Loucy (cell line): ENCODE results near the gene APBA1.

ENCODE experiments used
- H2AFZ ChIP-seq: fragments of 200-600 bp; sonication (generic); 2 replicates; pipeline ENCODE4 v1.6.0; 2016; ENCODE audit warnings: antibody characterized with exemption, mild to moderate bottlenecking, low read length, moderate library complexity
- H3F3A ChIP-seq: fragments of 200-600 bp; 2 replicates; pipeline ENCODE4 v1.6.0; 2016; ENCODE audit warnings: antibody characterized with exemption, low read depth, mild to moderate bottlenecking
- H3K27me3 ChIP-seq: fragments of 200-600 bp; sonication (generic); 2 replicates; pipeline ENCODE4 v1.6.1; 2014; ENCODE audit warnings: low read length, mild to moderate bottlenecking; ENCODE audit not compliant: insufficient read depth, poor library complexity, severe bottlenecking
- H3K36me3 ChIP-seq: fragments of 200-600 bp; sonication (generic); 2 replicates; pipeline ENCODE4 v1.6.1; 2016; ENCODE audit warnings: low read length; ENCODE audit not compliant: insufficient read depth
- H3K4me1 ChIP-seq: fragments of 200-600 bp; sonication (generic); 2 replicates; pipeline ENCODE4 v1.5.1; 2014; ENCODE audit warnings: low read length, mild to moderate bottlenecking; ENCODE audit not compliant: insufficient read depth, poor library complexity, severe bottlenecking
- H3K4me2 ChIP-seq: fragments of 200-600 bp; sonication (generic); 2 replicates; pipeline ENCODE4 v1.6.0; 2014; ENCODE audit warnings: antibody characterized with exemption, low read length, low read depth, mild to moderate bottlenecking; ENCODE audit not compliant: poor library complexity, severe bottlenecking
- H3K4me3 ChIP-seq: fragments of 200-600 bp; sonication (generic); 2 replicates; pipeline ENCODE4 v1.5.1; 2014; ENCODE audit warnings: low read length, mild to moderate bottlenecking, mixed read lengths; ENCODE audit not compliant: poor library complexity, severe bottlenecking
- H3K79me2 ChIP-seq: fragments of 200-600 bp; sonication (generic); 2 replicates; pipeline ENCODE4 v1.6.1; 2014; ENCODE audit warnings: low read length; ENCODE audit not compliant: insufficient read depth
- H3K9ac ChIP-seq: fragments of 200-600 bp; sonication (generic); 2 replicates; pipeline ENCODE4 v1.6.0; 2014; ENCODE audit warnings: mild to moderate bottlenecking, low read depth, low read length, moderate library complexity; ENCODE audit not compliant: poor library complexity, severe bottlenecking
- H3K9me2 ChIP-seq: fragments of 200-600 bp; sonication (generic); replicated peaks from 2 replicates; pipeline ENCODE4 v1.6.1; 2016; ENCODE audit warnings: low read depth, low read length, mixed read lengths
- H3K9me3 ChIP-seq: fragments of 200-600 bp; sonication (generic); 2 replicates; pipeline ENCODE4 v1.6.1; 2014; ENCODE audit warnings: mild to moderate bottlenecking, antibody characterized with exemption, low read length, low read depth; ENCODE audit not compliant: insufficient read depth
- H4K20me1 ChIP-seq: fragments of 200-600 bp; sonication (generic); 2 replicates; pipeline ENCODE4 v1.6.0; 2014; ENCODE audit warnings: antibody characterized with exemption, low read length, mild to moderate bottlenecking; ENCODE audit not compliant: insufficient read depth, poor library complexity, severe bottlenecking
- CTCF ChIP-seq: fragments of 200-600 bp; sonication (generic); conservative IDR thresholded peaks from 2 replicates; pipeline ENCODE4 v1.5.1; 2014; ENCODE audit warnings: mild to moderate bottlenecking, antibody characterized with exemption, low read length
- EZH2phosphoT487 ChIP-seq: fragments of 200-600 bp; IDR thresholded peaks from 2 replicates; pipeline ENCODE4 v1.6.1; 2018; ENCODE audit warnings: antibody characterized with exemption, mild to moderate bottlenecking, moderate library complexity, borderline replicate concordance

Gene APBA1

GRCh38 chr9:69609156-69609555 lies 63.0 kb downstream of the APBA1 start:
- H2AFZ ChIP-seq, result no peak overlapping the region
- no peaks in the 10 kb centered on the region for H3K9me2 ChIP-seq
- no peaks in the 10 kb centered on the region for H3K36me3 ChIP-seq
- H3K79me2 ChIP-seq, result no peaks in the 10 kb centered on the region
- TF ChIP-seq CTCF (no peak), EZH2phosphoT487 (no peak)
- no peak overlapping the region for H3K4me2 ChIP-seq
- H3K9me3 ChIP-seq, result no peaks in the 10 kb centered on the region
- no peaks in the 10 kb centered on the region for H4K20me1 ChIP-seq
- H3K4me1 ChIP-seq, result peaks cover 13% of the 10 kb centered on the region
- no peak overlapping the region for H3K4me3 ChIP-seq
- no peak overlapping the region for H3K9ac ChIP-seq
- no peaks in the 10 kb centered on the region for H3F3A ChIP-seq
- no peaks in the 10 kb centered on the region for H3K27me3 ChIP-seq

- no peaks in the 10 kb centered on the region for H3K9me3 ChIP-seq
- H4K20me1 ChIP-seq, result no peaks in the 10 kb centered on the region
- peaks cover 23% of the 10 kb centered on the region for H3K4me1 ChIP-seq
- no peak overlapping the region for H3K4me2 ChIP-seq
- no peaks in the 10 kb centered on the region for H3K9me2 ChIP-seq
- no peak for TF ChIP-seq EZH2phosphoT487
- TF ChIP-seq CTCF, result peak; percentile 23; the same call in 1 of the 2 replicates
- H2AFZ ChIP-seq, result no peak overlapping the region
- no peak overlapping the region for H3K9ac ChIP-seq
- no peaks in the 10 kb centered on the region for H3K79me2 ChIP-seq
- H3K36me3 ChIP-seq, result no peaks in the 10 kb centered on the region
- H3F3A ChIP-seq, result no peaks in the 10 kb centered on the region
- H3K27me3 ChIP-seq, result no peaks in the 10 kb centered on the region
- no peak overlapping the region for H3K4me3 ChIP-seq
These were observed 66.1 kb downstream of the APBA1 start for GRCh38 chr9:69606089-69606488.

GRCh38 chr9:69605406-69605805 lies 66.8 kb downstream of the APBA1 start:
- H3K27me3 ChIP-seq, result no peaks in the 10 kb centered on the region
- no peaks in the 10 kb centered on the region for H3K36me3 ChIP-seq
- no peaks in the 10 kb centered on the region for H3F3A ChIP-seq
- peaks cover 25% of the 10 kb centered on the region for H3K4me1 ChIP-seq
- no peaks in the 10 kb centered on the region for H3K9me2 ChIP-seq
- H3K4me2 ChIP-seq, result no peak overlapping the region
- TF ChIP-seq EZH2phosphoT487 (no peak), CTCF (no peak)
- no peaks in the 10 kb centered on the region for H3K79me2 ChIP-seq
- H3K9me3 ChIP-seq, result no peaks in the 10 kb centered on the region
- no peak overlapping the region for H3K4me3 ChIP-seq
- H4K20me1 ChIP-seq, result no peaks in the 10 kb centered on the region
- H3K9ac ChIP-seq, result no peak overlapping the region
- no peak overlapping the region for H2AFZ ChIP-seq
